SU-DHL-6 (cell line): Measurements from ENCODE around the gene TIPIN.

Source experiments
- EZH2phosphoT487 ChIP-seq: fragments of 200-600 bp; sonication (generic), shearing (Covaris generic); conservative IDR thresholded peaks from 2 replicates; pipeline ENCODE4 v1.6.1; 2018; ENCODE audit warnings: mild to moderate bottlenecking, antibody characterized with exemption, low read length, moderate library complexity, mixed read lengths
- TF ChIP-seq, protein P1 (sequence below): fragments of 200-600 bp; sonication (generic); IDR thresholded peaks from one replicate; pipeline ENCODE4 v1.5.1; 2017; ENCODE audit warnings: antibody characterized with exemption, mild to moderate bottlenecking, low read length, moderate library complexity; ENCODE audit not compliant: insufficient read depth, poor library complexity, severe bottlenecking

DNA sequence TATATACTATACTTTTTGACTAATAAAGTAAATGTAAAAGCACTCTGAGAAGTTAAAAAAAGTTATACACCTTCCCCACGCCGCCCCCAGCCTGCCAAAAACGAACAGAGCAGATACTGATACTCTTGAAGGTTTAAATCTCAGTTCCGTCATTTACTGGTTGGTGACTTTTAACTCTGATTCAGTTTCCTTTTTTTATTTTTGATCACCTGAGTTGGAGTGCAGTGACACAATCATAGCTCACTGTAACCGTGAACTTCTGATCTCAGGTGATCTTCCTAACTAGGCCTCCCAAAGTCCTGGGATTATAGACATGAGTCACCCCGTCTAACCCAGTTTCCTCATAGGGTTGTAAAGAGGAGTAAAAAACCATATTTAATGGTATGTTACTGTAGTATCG, 3.3 kb upstream of the TIPIN start:
- TF ChIP-seq, protein P1, sequence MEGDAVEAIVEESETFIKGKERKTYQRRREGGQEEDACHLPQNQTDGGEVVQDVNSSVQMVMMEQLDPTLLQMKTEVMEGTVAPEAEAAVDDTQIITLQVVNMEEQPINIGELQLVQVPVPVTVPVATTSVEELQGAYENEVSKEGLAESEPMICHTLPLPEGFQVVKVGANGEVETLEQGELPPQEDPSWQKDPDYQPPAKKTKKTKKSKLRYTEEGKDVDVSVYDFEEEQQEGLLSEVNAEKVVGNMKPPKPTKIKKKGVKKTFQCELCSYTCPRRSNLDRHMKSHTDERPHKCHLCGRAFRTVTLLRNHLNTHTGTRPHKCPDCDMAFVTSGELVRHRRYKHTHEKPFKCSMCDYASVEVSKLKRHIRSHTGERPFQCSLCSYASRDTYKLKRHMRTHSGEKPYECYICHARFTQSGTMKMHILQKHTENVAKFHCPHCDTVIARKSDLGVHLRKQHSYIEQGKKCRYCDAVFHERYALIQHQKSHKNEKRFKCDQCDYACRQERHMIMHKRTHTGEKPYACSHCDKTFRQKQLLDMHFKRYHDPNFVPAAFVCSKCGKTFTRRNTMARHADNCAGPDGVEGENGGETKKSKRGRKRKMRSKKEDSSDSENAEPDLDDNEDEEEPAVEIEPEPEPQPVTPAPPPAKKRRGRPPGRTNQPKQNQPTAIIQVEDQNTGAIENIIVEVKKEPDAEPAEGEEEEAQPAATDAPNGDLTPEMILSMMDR: no peak
- no peak for TF ChIP-seq EZH2phosphoT487
